Fibroblast of villous mesenchyme (primary cell): Measurements from ENCODE around the gene TEX53. TPM values are rescaled to one million over a fixed set of nuclear protein-coding genes. Genes with fewer than 3 reads are reported as not detected.

Source experiments
- DNase-seq: peaks from one replicate; pipeline ENCODE4 v3.0.0-alpha.2; 2010; ENCODE audit warnings: low read depth
- H3K4me3 ChIP-seq: 2 replicates; pipeline ENCODE4 v1.5.1; 2011; ENCODE audit warnings: low read depth, mild to moderate bottlenecking, low read length
- CTCF ChIP-seq: IDR thresholded peaks from 2 replicates; pipeline ENCODE4 v1.5.1; 2012; ENCODE audit warnings: low read depth, mild to moderate bottlenecking, low read length; ENCODE audit not compliant: insufficient read depth
- total RNA-seq: library from RNA; depleted of rRNA; stranded (reverse); fragments of >200 nt; gene quantifications from 2 replicates; pipeline ENCODE4 v1.2.3, GENCODE V29; 2012

The TEX53 gene
- total RNA-seq, 1 donor = not detected

- peak; percentile 21 for DNase-seq
- TF ChIP-seq CTCF = no peak
- no peak overlapping the region for H3K4me3 ChIP-seq
These were observed 37.2 kb upstream of the TEX53 start for GRCh38 chr9:114694719-114695269.

GRCh38 chr9:114694146-114694545, 36.5 kb upstream of the TEX53 start:
- no peak for DNase-seq
- TF ChIP-seq CTCF = no peak
- no peak overlapping the region for H3K4me3 ChIP-seq

DNA sequence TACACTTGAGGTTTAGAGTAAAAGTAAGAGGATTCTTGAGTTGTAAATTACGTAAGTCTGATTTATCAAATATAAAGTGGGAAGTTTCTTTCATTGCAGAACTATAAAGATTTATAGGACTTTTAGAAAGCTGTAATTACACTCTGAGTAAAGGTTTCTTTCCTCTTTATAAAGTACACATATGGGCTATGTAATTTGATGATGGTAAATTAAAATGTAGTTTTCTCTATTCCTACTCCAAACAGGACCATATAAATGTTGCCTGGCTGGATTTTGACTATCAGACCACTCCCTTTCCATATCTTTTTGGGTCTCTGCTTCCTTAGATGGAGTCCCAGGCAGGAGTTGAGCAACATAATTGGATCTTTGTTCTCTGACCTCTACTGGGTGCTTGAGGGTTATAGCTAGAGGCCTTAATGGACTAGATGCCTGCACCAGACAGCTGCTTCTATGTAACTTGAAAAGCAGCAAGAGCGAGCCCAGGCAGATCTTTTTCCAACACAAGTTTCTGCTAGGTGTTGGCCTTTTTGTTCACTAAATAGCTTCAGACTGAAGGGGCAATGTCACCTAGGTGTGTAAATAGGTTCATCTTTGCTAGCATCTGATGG, 35.7 kb upstream of the TEX53 start:
- no peak overlapping the region for H3K4me3 ChIP-seq
- no peak for TF ChIP-seq CTCF
- DNase-seq = no peak

- no peak overlapping the region for H3K4me3 ChIP-seq
- no peak for TF ChIP-seq CTCF
- DNase-seq = no peak
These were observed 34.3 kb upstream of the TEX53 start for GRCh38 chr9:114691956-114692295.

- peak; percentile 70 for DNase-seq
- no peak for TF ChIP-seq CTCF
- no peak overlapping the region for H3K4me3 ChIP-seq
These were observed 33.7 kb upstream of the TEX53 start for GRCh38 chr9:114691046-114691955.

DNA sequence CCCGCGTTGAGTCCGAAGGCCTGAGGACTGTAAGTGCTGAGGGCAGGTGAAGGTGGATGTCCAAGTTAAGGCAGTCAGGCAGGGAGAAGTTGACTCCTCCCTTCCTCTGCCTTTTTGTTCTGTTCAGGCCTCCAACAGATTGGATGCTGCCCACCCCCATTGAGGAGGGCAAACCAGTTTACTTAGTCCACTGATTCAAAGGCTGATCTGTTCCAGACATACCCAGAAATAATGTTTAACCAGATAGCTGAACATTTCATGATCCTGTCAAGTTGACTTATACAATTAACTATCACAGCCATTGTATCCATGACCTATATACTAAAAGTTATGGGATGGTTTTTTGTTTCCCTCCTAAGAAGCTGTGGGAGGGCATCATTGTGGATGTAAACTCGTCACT, 32.7 kb upstream of the TEX53 start:
- H3K4me3 ChIP-seq = no peak overlapping the region
- no peak for DNase-seq
- TF ChIP-seq CTCF = no peak

DNA sequence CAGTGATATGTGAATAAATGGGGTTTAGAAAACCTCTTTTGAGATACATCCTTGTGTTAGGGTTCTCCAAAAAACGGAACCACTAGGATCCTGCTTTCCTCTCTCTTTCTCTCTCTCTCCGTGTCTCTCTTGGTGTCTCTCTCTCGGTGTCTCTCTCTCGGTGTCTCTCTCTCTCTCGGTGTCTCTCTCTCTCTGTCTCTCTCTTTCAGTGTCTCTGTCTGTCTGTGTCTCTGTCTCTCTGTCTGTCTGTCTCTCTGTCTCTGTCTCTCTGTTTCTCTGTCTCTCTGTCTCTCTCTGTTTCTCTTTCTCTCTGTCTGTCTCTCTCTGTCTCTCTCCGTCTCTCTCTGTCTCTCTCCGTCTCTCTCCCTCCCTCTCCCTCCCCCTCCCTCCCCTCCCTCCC, 32.2 kb upstream of the TEX53 start:
- no peak overlapping the region for H3K4me3 ChIP-seq
- DNase-seq = no peak
- no peak for TF ChIP-seq CTCF
